DMS53 treated with DMSO at 0.1 percent for 48 hours (cell line): ENCODE measurements around the gene PLGRKT.
"Not testable (repeated sequence)": the region's sequence is repeated elsewhere in the genome, so short reads cannot be mapped to it uniquely, and the experiment has no call there.

Source experiments
- DNase-seq: peaks from one replicate; lab custom pipeline; 2025; ENCODE audit not compliant: unreplicated experiment; lab: John Stamatoyannopoulos, UW

Gene PLGRKT

DNA sequence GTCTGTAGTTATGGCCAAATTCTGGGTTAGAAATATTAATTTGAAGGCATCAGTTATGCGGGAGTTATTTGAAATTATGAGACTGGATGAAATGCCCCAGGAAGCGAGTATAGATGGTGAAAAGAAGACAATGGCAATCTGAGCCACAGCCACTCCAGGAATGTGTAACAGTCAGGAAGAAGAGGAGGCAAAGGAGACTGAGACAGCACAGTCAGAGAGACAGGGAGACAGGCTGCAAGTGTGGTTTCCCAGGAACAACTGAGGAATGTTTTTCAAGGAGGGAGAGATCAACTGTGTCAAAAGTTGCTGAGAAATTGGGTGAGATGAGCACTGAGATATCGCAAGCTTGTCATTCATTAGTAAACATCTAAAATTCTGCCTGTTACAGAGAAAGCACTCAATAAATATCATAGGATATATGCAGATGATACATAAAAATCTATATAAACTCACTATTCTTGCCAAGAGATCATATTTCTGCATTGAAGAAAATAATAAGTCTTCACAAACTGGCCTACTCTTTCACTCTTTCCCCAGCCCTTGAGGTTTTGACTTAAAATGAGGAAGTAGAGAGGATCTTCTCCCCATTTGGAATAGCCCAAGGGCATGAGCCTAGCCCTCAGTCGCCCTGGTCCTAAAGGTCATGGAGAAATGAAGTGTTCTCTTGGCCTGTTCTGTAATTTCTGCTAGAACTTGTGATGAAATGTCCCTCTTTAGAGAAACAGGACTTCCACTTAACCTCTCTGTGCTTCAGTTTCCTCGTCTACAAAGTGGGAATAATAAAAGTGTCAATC, 49.5 kb downstream of the PLGRKT start:
- DNase-seq = no peak

DNA sequence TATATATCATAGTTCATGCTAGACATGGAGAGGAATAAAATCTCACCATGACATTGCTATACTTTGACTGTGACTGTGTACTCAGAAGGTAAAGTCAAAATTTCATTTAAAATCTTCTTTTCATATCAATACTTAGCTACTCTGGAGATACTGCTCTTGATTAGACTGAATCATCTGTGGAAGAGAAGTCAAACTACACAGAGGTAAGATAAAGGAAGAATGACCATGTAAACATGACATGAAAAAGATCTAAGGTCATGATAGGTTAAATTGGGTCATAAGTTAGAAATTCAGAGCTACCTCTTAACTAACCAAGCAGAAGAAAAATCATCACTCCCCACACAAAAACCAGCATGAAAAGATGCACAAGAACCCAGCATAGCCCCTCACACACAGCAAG, 53.3 kb downstream of the PLGRKT start:
- no peak for DNase-seq

DNA sequence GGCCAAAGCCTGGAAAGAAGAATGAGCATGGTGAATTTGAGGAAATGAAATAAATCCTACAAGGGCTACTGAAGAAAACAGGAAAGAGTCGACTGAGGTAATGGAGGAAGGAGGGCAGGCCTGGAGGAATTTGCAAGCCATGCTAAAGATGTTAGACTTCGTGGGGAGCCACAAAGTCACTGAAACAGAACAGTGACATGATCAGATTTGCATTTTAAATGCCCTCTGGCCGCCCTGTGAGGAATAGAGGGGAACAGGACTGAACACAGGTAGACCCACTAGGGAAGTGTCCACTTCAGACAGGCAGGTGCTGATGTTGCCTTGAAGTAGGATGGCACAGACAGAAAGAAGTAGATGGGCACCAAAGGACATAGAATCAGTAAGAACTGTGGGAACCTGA, 55.2 kb downstream of the PLGRKT start:
- DNase-seq = no peak

DNA sequence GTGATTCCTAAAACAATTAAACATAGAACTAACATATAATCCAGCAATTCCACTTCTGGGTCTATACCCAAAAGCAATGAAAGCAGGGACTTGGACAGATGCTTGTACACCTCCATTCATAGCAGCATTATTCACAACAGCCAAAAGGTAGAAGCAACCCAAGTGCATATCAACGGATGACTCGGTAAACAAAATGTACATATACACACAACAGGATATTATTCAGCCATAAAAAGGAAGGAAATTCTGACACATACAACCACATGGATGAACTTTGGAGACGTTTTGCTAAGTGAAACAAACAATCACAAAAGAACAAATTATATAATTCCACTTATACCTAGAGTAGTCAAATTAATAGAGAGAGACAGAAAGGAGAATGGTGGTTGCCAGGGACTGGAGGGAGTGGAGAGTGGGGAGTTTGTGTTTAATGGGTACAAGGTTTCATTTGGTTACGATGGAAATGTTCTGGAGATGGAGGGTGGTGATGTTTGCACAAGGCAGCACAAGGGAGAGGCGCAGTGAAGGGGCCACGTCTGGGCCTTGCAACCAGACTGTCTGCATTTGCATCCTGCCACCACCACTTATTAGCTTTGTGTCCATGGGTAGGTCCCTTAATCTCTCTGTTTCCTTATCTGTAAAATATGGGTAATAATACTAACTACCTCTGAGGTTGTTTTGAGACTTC, 61.8 kb downstream of the PLGRKT start:
- no peak for DNase-seq

DNA sequence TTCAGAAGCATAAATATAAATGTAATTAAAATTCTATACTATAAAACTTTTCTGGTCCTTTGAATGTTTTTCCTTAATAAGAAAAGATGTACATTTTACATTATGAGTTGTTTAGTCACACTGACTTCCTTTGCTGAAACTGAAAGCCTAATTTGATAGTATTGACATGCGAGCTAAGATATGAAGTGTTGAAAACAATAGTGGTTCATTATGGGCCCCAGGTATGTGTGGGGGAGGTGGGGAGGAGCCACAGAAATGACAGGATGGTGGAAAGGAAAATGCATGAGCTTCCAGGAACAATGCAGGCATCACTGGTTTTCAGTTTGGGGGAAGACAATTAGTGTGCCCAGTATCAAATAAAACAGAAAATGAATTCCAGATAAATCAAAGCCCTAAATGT, 62.6 kb downstream of the PLGRKT start:
- no peak for DNase-seq

DNA sequence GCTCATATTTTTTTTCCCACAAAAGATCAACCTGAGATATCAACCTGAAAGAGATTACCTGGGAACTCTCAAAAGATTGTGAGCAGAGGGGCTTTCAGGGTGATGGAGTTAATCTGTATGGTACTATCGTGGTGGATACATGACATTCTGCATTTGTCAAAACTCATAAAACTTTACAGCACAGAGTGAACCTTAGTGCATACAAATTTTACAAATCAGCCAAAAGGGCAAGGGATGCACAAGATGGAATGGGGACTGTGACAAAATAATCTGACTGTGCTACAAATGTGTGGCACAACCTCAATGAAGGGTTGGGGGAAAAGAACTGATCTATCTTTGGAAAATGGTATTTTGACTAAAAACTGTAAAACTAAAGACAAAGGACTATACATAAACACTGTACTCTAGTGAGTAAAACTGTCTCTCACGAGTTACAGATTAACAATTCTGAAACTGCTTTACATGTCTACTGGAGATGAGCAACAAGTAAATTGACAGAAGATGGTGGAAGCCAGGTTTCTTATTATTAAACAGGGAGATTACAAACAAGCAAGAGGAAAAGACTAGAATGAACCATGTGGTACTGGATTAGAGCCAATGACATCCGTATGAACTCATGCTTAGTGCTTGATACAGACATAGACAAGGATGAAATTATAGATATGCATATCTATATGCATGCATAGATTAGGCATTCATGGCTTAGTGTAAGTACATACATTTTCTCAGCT, 73.3 kb downstream of the PLGRKT start:
- DNase-seq = no peak

DNA sequence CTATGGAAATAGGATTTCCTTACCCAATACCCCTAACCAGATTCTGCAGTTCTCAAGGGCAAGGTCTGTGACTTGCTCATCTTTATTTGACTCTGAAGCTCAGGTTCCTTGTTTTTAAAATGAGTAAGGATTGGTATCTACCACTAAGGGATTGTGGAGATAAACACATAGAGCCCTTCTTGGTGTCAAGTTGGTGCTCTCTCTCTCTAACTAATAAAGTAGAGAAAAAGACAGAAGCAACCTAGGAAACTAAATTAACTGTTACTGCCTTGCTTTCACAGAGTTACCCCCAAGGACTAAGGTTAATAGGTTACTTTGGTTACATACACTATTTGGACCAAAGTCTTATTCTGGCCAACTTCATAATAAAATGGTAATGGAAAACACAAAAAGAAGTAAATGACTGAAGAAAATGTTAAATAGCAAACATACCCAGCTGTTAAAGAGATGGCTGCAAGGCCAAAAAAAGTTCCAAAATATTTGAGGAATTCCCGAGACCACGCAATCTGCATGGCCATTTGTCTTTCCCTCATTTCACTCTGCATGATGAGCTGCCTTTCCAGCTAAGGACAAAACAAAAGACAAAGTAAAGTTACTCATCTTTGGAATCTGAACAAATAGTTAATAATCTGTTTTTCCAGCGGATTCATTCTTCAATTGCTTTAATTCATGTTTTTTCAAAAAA, 76.3 kb downstream of the PLGRKT start:
- DNase-seq = no peak

DNA sequence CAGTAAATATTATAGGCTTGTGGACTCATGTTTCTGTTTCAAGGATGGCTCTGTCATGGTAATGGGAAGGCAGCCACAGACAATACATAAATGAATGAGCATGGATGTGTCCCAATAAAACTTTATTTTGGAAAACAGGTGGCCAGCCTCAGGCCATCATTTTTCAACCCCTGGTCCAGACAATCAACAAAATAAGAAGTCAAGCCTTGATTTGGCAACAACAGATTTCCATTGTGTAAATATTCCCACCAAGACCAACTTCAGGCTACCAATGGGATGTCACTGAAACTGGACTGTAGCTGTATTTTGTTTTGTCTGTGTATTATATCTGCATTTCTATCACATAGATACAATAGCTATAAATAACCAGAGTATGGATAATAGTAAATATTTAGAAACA, 77.4 kb downstream of the PLGRKT start:
- no peak for DNase-seq

DNA sequence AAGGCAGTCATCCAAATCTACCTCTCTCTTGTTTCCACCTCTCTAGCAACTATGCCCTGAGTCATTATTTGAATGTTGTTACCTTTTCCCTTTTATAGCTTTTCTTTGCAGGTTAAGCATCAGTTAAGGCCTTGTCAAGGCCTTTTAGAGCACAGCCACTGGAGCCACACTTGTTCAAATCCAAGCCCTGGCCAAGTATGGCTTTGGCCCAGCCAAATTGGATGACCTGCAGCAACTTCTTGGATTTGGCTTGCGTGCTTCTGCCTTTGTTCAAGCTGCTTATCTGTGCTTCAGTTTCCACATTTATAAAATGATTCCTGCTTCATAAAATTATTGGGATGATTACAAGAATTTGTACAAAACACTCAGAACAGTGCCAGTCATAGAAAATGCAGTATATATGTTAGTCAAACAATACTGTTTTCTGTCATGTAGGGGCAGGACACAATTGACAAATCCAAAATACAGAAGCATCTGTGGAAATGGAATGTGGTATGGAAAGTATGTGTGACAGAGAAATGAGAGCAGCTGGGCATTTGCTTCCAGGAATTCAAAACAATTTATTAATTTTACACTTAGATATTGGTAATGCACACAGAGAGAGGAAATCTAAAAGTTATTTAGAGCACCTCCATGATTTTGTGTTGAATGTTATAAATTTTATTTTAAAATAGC, 80.2 kb downstream of the PLGRKT start:
- no peak for DNase-seq

DNA sequence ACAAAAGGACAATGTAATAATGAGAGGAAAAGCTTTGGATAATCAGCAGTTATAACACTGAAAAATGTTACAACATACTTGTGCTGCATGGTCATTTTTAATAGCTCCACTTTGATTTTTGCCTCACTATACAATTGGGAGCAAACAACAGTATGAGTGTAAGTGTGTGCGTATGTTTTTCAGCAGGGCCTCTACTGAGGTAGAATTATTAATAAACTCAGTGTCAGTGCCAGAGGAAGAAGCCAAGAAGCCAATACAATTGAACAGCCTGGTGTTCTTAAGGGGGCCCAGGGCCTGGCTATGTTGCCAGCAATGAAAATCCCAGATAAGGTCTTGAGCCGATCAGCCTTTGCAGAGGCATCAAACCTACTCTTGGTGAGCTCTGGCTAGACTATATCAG, 81.9 kb downstream of the PLGRKT start:
- no peak for DNase-seq

DNA sequence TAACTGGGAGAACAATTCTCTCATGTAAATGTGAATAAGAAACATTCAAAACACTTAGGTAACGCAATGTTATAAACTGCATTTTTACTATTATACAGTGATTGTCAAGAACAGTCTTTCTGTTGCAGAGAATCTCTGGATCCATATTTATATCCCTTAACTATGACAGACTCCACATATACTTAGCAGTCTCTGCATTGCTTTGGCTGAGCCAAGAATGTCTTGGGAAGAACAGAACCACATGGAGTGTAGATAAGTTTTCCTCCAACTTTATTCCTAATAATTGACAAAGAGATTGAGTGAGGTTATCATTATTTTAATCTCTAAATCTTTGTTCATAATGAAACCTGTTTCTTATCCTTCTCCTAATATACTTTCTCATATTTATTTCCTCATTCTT, 82.5 kb downstream of the PLGRKT start:
- DNase-seq = no peak

DNA sequence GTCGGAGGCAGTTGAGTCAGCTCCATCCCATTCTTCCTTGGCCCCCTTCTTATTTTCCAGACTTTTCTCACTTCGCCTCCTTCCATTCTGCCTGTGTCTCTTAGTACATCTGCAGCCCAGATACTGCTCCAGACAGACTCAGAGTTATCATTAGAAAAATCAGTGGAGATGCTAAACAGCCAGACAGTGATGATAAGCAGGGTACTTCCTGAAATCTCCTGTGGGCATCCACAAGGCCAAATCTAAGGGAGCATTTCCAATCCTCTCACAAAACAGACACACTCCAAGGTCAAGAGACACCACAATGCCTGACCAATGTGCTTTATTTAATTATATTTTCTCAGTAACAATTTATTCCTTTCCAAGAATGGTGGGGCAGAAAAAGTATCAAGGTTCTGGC, 83.5 kb downstream of the PLGRKT start:
- no peak for DNase-seq

DNA sequence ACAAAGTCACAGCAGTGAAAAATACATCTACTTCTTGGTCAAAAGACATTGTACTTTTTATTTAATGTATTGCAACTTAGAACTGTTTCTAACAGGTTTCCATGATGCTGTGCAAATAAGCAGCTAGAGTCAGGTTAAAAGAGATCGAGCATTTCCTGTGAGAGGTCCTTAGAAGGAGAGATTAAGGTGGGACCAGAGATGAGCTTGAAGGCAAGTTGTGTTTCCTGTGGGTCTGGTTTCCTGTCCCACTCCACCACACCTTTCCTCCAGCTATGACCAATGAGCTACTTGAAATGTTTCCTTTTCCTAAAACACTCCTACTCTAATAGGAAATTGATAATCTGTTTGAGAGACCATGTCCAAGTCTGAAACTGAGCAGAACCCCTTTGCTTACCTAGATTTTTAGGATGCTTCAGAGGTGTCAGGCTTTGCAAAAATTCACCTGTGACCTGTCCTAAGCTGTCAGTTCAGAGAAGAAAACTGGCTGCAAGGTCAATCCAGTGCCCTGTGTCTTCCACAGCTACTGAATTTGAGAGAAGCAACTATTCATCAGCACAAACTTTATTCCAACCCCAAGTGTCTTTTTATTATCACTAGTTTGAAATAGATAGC, 85.0 kb downstream of the PLGRKT start:
- DNase-seq = no peak

DNA sequence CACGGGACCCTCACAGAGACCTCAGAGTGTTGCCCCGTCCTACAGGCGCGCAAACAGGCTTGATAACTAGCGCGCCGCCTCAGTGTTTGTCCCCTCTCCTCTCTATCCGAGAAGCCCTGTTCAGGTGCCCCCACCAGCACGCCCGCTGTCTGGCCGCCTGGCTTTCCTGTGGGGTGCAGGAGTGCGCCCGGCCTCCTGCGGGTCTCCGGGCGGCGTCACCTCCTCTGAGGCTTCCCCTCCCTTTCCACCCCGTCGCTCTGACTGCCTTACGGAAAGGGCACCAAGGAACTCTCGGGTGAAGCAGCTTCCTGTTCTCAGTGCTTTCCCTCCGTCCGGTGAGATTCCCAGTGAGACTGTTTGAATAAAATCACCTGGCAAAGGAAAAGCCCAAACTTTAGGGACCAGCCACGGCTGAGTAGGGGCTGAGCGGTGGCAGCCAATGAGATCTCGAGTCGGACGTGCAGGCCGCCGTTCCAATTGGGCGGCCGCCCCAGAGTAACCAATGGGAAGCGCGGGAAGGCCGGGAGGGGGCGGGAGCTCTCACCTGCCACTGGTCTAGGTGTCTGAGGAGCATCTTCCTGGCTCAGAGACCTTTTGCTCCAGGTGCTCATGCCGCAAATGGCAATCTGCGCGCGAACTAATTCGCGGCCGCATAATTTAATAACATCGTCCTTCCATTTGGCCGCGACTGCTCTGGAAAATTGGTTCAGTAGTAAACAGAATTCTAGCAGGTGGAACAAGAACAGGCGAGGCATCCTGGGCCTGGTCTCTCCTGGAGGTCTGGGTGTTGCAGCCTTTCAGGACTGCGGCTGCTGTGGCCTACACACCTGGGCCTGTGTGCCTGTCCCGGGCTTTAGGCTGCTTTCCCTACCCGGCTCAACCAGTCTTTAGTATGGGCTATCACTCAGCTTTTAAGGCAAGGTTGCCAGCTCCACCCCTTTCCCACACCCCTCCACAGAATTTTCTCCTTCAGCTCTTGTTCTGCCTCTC, 98.4 kb downstream of the PLGRKT start, which contains the start of gene RLN1:
Gene RLN1, minus strand, starts transcription at position 885 of the 990 bp plus-strand sequence. Its CDS starts 130 bp downstream, at position 755.
- DNase-seq = peak; percentile 19

DNA sequence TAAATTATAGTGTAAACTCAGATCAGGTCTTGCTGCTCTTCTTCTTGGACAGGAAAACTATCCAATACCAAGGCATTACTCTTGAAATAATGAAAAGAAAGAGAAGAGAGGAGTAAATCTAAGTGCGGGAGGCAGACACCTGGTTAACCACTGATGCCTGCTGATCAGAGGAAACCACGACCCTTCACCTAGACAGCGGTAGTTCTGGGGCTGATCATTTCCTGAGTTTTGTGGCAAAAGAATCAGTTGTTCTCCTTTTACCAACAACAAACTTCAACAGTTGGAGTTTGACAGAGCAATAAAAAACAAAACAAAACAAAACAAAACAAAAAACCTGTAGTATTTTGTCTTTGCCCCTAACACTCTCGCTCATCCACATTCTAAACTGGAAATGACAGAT, 101.0 kb downstream of the PLGRKT start:
- no peak for DNase-seq

DNA sequence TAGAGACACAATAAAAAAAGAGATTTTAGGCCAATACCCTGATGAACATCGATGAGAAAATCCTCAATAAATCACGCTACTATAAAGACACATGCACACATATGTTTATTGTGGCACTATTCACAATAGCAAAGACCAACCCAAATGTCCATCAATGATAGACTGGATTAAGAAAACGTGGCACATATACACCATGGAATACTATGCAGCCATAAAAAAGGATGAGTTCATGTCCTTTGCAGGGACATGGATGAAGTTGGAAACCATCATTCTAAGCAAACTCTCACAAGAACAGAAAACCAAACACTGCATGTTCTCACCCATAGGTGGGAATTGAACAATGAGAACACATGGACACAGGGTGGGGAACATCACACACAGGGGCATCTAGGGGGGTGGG, 106.4 kb downstream of the PLGRKT start:
- DNase-seq = not testable (repeated sequence)

DNA sequence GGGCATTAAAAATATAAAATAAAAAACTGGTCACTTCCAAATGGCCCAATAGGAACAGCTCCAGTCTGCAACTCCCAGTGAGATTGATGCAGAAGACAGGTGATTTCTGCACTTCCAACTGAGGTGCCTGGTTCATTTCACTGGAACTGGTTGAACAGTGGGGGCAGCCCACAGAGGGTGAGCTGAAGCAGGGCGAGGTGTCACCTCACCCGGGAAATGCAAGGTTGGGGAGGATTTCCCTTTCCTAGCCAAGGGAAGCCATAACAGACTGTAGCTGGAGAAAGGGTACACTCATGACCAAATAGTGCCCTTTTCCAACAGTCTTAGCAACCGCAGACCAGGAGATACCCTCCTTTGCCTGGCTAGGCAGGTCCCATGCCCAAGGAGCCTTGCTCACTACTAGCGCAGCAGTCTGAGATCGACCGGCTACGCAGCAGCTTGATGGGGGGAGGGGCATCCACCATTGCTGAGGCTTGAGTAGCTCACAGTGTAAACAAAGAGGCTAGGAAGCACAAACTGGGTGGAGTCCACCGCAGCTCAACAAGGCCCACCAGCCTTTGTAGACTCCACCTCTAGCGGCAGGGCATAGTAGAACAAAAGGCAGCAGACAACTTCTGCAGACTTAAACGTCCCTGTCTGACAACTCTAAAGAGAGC, 110.7 kb downstream of the PLGRKT start:
- DNase-seq = peak; percentile 46

DNA sequence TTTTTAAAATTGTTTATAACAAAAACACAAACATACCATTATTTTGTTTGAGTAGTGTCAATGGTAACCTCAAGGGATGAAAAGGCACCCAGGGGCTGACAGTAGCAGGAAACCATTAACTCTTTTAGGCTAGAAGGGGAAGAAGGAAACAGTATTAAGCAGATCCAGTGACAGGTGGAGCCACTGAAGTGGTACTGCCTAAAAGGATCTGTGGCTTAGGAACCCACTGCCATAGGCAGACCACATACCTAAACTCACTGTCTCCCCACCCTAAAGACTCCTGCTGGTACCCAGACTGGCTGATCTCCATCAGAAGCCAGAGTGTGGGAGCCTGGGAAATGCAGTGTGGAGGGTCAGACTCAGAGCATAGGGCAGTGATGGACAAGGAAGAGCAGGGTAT, 111.5 kb downstream of the PLGRKT start:
- no peak for DNase-seq

DNA sequence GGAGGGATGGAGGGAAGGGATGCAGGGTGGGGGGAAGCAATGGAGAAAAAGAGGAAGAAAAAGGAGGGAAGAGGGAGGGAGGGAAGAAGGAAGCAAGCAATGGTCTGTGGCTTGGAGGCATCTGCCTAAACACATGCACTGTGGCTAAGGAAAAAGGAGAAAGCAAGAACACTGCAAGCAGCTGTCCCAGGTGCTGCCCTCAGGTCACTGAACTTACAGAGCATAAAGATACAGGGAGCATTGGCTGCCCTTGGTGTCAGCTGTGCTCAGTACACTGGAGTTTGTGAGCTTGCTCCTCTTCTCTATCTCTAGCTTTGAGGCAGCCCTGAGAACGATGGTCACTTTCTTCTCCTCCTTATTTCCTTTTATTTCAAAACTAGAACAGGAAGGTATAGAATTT, 116.1 kb downstream of the PLGRKT start:
- DNase-seq = not testable (repeated sequence)
